ENCODE measurements around the gene EBF3. TPM values are rescaled to one million over a fixed set of nuclear protein-coding genes. Genes with fewer than 3 reads are reported as not detected.

The EBF3 gene
- total RNA-seq, 4 donors from 2014 or later: 0.77 to 10.7 (median 6.0) TPM

GRCh38 chr10:129926066-129927055 lies 37.7 kb downstream of the EBF3 start:
- H3K4me3 ChIP-seq: no peak overlapping the region
- no peaks in the 10 kb centered on the region for H3K36me3 ChIP-seq
- intact Hi-C loops (cut with DNase I; ENCODE audit: low total_unique reads): no loop called here
- no peaks in the 10 kb centered on the region for H3K4me1 ChIP-seq
- H3K27me3 ChIP-seq: no peaks in the 10 kb centered on the region
- no peaks in the 10 kb centered on the region for H3K9me3 ChIP-seq
- TF ChIP-seq CTCF (IDR thresholded peaks at IDR 0.05): no peak
- TF ChIP-seq POLR2A (IDR thresholded peaks at IDR 0.05): no peak
- H3K27ac ChIP-seq: no peak overlapping the region
- DNase-seq: no peak

- Histone ChIP-seq H3K4me3 (no peak overlapping the region), H3K36me3 (no peaks in the 10 kb centered on the region), H3K27me3 (no peaks in the 10 kb centered on the region), H3K27ac (no peak overlapping the region), H3K4me1 (no peaks in the 10 kb centered on the region), H3K9me3 (no peaks in the 10 kb centered on the region)
- TF ChIP-seq POLR2A (IDR thresholded peaks at IDR 0.05) (no peak), CTCF (IDR thresholded peaks at IDR 0.05) (no peak)
- intact Hi-C loops (cut with DNase I; ENCODE audit: low total_unique reads): no loop called here
- DNase-seq: no peak
Measured at GRCh38 chr10:129924375-129925085, 39.5 kb downstream of the EBF3 start.

GRCh38 chr10:129922598-129923123 lies 41.4 kb downstream of the EBF3 start:
- no peak overlapping the region for H3K4me3 ChIP-seq
- intact Hi-C loops (cut with DNase I; ENCODE audit: low total_unique reads): no loop called here

GRCh38 chr10:129921801-129922597 lies 42.1 kb downstream of the EBF3 start:
- H3K4me1 ChIP-seq: no peaks in the 10 kb centered on the region
- no peak for DNase-seq
- no peaks in the 10 kb centered on the region for H3K27me3 ChIP-seq
- no peak for TF ChIP-seq CTCF (IDR thresholded peaks at IDR 0.05)
- no peak for TF ChIP-seq POLR2A (IDR thresholded peaks at IDR 0.05)
- no peaks in the 10 kb centered on the region for H3K9me3 ChIP-seq
- H3K4me3 ChIP-seq: no peak overlapping the region
- H3K27ac ChIP-seq: no peak overlapping the region
- H3K36me3 ChIP-seq: no peaks in the 10 kb centered on the region
- intact Hi-C loops (cut with DNase I; ENCODE audit: low total_unique reads): no loop called here

More at GRCh38 chr10:129922598-129923123, 41.4 kb downstream of the EBF3 start:
- no peak overlapping the region for H3K27ac ChIP-seq
- no peaks in the 10 kb centered on the region for H3K4me1 ChIP-seq
- no peaks in the 10 kb centered on the region for H3K27me3 ChIP-seq
- TF ChIP-seq POLR2A (IDR thresholded peaks at IDR 0.05) (no peak), CTCF (IDR thresholded peaks at IDR 0.05) (no peak)
- no peaks in the 10 kb centered on the region for H3K36me3 ChIP-seq
- no peak for DNase-seq
- H3K9me3 ChIP-seq: no peaks in the 10 kb centered on the region
